OCI-LY1 (cell line): Measurements from ENCODE around the gene C3orf49.

Experiments used
- H2AFZ ChIP-seq: fragments of 200-600 bp; sonication (generic), shearing (Covaris generic); 2 replicates; pipeline ENCODE4 v1.6.0; 2014; ENCODE audit warnings: antibody characterized with exemption, mild to moderate bottlenecking, low read length
- H3F3A ChIP-seq: fragments of 200-600 bp; sonication (generic), shearing (Covaris generic); 2 replicates; pipeline ENCODE4 v1.6.0; 2014; ENCODE audit warnings: mild to moderate bottlenecking, antibody characterized with exemption, low read length, moderate library complexity; ENCODE audit not compliant: insufficient read depth
- H3K27ac ChIP-seq: fragments of 200-600 bp; sonication (generic); 2 replicates; pipeline ENCODE4 v1.5.1; 2014; ENCODE audit warnings: low read length, mixed run types, mild to moderate bottlenecking, low read depth; ENCODE audit not compliant: poor library complexity, severe bottlenecking
- H3K27me3 ChIP-seq: fragments of 200-600 bp; sonication (generic); 2 replicates; pipeline ENCODE4 v1.6.0; 2014; ENCODE audit warnings: antibody characterized with exemption, mild to moderate bottlenecking, low read length, moderate library complexity; ENCODE audit not compliant: insufficient read depth
- H3K36me3 ChIP-seq: fragments of 200-600 bp; sonication (generic); 2 replicates; pipeline ENCODE4 v1.6.1; 2014; ENCODE audit warnings: mild to moderate bottlenecking, antibody characterized with exemption, low read length, moderate library complexity, mixed read lengths; ENCODE audit not compliant: insufficient read depth
- H3K4me1 ChIP-seq: fragments of 200-600 bp; sonication (generic); 2 replicates; pipeline ENCODE4 v1.5.1; 2014; ENCODE audit warnings: mild to moderate bottlenecking, low read length, moderate library complexity; ENCODE audit not compliant: insufficient read depth, severe bottlenecking
- H3K4me2 ChIP-seq: fragments of 200-600 bp; sonication (generic), shearing (Covaris generic); 2 replicates; pipeline ENCODE4 v1.6.1; 2014; ENCODE audit warnings: low read length
- H3K4me3 ChIP-seq: fragments of 200-600 bp; sonication (generic); 2 replicates; pipeline ENCODE4 v1.5.1; 2014; ENCODE audit warnings: low read length, low read depth, mild to moderate bottlenecking, mixed read lengths; ENCODE audit not compliant: poor library complexity, severe bottlenecking
- H3K79me2 ChIP-seq: fragments of 200-600 bp; shearing (Covaris generic); 2 replicates; pipeline ENCODE4 v1.6.1; 2016; ENCODE audit warnings: mixed run types, low read length, mixed read lengths; ENCODE audit not compliant: insufficient read depth
- H3K9ac ChIP-seq: fragments of 200-600 bp; sonication (generic), shearing (Covaris generic); 2 replicates; pipeline ENCODE4 v1.6.1; 2014; ENCODE audit warnings: mild to moderate bottlenecking, low read length, mixed read lengths
- H3K9me2 ChIP-seq: fragments of 200-600 bp; sonication (generic), shearing (Covaris generic); 2 replicates; pipeline ENCODE4 v1.6.1; 2014; ENCODE audit warnings: low read depth, mild to moderate bottlenecking, low read length, mixed read lengths
- H3K9me3 ChIP-seq: fragments of 200-600 bp; shearing (Covaris generic); 2 replicates; pipeline ENCODE4 v1.6.1; 2014; ENCODE audit warnings: low read length, mixed read lengths
- H4K20me1 ChIP-seq: fragments of 200-600 bp; sonication (generic), shearing (Covaris generic); 2 replicates; pipeline ENCODE4 v1.6.0; 2016; ENCODE audit warnings: mild to moderate bottlenecking, low read length; ENCODE audit not compliant: insufficient read depth
- EZH2 ChIP-seq: fragments of 200-600 bp; sonication (generic), shearing (Covaris generic); IDR thresholded peaks from 2 replicates; pipeline ENCODE4 v1.8.0; 2017; ENCODE audit warnings: borderline replicate concordance, mixed run types, mild to moderate bottlenecking, antibody characterized with exemption, low read length, moderate library complexity, mixed read lengths
- TF ChIP-seq, protein P1 (sequence below): fragments of 200-600 bp; sonication (generic), shearing (Covaris generic); IDR thresholded peaks from 2 replicates; pipeline ENCODE4 v1.5.1; 2017; ENCODE audit warnings: mild to moderate bottlenecking, antibody characterized with exemption, low read length, moderate library complexity, mixed read lengths

The C3orf49 gene

DNA sequence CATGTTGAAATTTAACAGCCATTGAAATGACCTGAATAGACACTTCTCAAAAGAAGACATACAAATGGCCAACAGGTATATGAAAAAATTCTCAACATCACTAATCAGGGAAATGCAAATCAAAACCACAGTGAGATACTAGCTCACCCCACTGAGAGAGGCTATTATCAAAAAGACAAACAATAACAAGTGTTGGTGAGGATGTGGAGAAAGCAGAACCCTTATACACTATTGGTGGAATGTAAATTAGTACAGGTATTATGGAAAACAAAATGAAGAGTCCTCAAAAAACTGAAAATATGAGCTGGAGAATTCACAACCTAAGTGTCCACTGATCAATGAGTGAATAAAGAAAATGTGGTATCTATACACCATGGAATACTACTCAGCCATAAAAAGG lies 23.0 kb downstream of the C3orf49 start:
- peaks cover 8% of the 10 kb centered on the region; the same call in 1 of the 2 replicates for H3K79me2 ChIP-seq
- no peaks in the 10 kb centered on the region for H3F3A ChIP-seq
- TF ChIP-seq, protein P1, sequence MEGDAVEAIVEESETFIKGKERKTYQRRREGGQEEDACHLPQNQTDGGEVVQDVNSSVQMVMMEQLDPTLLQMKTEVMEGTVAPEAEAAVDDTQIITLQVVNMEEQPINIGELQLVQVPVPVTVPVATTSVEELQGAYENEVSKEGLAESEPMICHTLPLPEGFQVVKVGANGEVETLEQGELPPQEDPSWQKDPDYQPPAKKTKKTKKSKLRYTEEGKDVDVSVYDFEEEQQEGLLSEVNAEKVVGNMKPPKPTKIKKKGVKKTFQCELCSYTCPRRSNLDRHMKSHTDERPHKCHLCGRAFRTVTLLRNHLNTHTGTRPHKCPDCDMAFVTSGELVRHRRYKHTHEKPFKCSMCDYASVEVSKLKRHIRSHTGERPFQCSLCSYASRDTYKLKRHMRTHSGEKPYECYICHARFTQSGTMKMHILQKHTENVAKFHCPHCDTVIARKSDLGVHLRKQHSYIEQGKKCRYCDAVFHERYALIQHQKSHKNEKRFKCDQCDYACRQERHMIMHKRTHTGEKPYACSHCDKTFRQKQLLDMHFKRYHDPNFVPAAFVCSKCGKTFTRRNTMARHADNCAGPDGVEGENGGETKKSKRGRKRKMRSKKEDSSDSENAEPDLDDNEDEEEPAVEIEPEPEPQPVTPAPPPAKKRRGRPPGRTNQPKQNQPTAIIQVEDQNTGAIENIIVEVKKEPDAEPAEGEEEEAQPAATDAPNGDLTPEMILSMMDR, result no peak
- no peak for TF ChIP-seq EZH2
- no peaks in the 10 kb centered on the region for H3K9me2 ChIP-seq
- no peak overlapping the region for H3K9ac ChIP-seq
- no peak overlapping the region for H2AFZ ChIP-seq
- H3K4me1 ChIP-seq, result no peaks in the 10 kb centered on the region
- no peaks in the 10 kb centered on the region for H3K27me3 ChIP-seq
- no peak overlapping the region for H3K4me2 ChIP-seq
- H3K9me3 ChIP-seq, result no peaks in the 10 kb centered on the region
- no peaks in the 10 kb centered on the region for H4K20me1 ChIP-seq
- H3K27ac ChIP-seq, result no peak overlapping the region
- H3K36me3 ChIP-seq, result peaks cover 7% of the 10 kb centered on the region
- H3K4me3 ChIP-seq, result no peak overlapping the region

- H4K20me1 ChIP-seq, result no peaks in the 10 kb centered on the region
- H3K4me3 ChIP-seq, result no peak overlapping the region
- no peaks in the 10 kb centered on the region for H3K9me2 ChIP-seq
- H3K4me1 ChIP-seq, result no peaks in the 10 kb centered on the region
- no peaks in the 10 kb centered on the region for H3K9me3 ChIP-seq
- no peak overlapping the region for H2AFZ ChIP-seq
- peaks cover 21% of the 10 kb centered on the region for H3K79me2 ChIP-seq
- H3K36me3 ChIP-seq, result no peaks in the 10 kb centered on the region; the same call in none of the 2 replicates
- H3K4me2 ChIP-seq, result no peak overlapping the region
- TF ChIP-seq, protein P1, result no peak
- TF ChIP-seq EZH2, result no peak
- no peak overlapping the region for H3K9ac ChIP-seq
- no peak overlapping the region for H3K27ac ChIP-seq
- no peaks in the 10 kb centered on the region for H3F3A ChIP-seq
- no peaks in the 10 kb centered on the region for H3K27me3 ChIP-seq
Observed at GRCh38 chr3:63845215-63845614, 26.1 kb downstream of the C3orf49 start.

DNA sequence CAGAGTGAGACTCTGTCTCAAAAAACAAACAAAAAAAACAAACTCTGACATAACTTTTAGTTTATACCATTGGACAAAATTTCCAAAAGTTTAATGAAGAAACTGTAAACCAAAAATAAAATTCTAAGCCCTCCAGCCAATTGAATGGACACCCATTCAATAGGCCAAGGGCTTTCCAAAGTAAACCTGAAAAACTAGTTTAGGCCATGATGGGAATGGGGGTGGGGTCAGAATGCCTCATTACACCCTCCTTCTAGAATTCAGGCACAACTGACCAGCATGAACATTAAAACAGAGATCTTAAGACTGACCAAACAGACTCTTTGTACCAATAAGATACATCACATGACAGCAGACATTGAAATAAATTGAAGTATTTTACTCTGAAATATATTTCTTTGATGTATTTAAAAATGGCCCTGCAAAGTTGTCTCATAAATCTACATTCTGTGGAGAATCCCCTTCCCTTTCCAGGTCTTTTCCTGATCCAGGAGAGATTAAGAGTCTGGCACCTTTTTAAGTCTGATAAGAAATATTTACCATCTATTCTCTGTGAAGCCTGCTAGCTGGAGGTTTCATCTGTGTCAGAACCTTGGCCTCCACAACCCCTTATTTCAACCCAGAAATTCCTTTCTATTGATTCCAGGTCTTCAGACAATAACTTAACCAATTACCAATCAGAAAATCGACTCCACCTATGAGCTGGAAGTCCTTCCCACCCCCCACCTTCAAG lies 28.8 kb downstream of the C3orf49 start:
- Histone ChIP-seq H3K79me2 (peaks cover 21% of the 10 kb centered on the region), H3F3A (no peaks in the 10 kb centered on the region), H3K4me2 (no peak overlapping the region), H3K9me2 (no peaks in the 10 kb centered on the region), H3K9ac (no peak overlapping the region), H3K4me3 (no peak overlapping the region), H3K36me3 (peaks cover 17% of the 10 kb centered on the region), H4K20me1 (no peaks in the 10 kb centered on the region), H3K4me1 (no peaks in the 10 kb centered on the region), H3K27me3 (no peaks in the 10 kb centered on the region), H3K9me3 (no peaks in the 10 kb centered on the region), H2AFZ (no peak overlapping the region), H3K27ac (no peak overlapping the region)
- no peak for TF ChIP-seq EZH2
- TF ChIP-seq, protein P1, result no peak
